CD4-positive, alpha-beta T cell treated with Interleukin-4 for 4 hours (primary cell): ENCODE results near the gene UBE2E1.
"Not testable (repeated sequence)": the region's sequence is repeated elsewhere in the genome, so short reads cannot be mapped to it uniquely, and the experiment has no call there.

ENCODE experiments used
- DNase-seq: peaks from one replicate; pipeline ENCODE4 v3.0.0-alpha.2; 2020

Gene UBE2E1

DNA sequence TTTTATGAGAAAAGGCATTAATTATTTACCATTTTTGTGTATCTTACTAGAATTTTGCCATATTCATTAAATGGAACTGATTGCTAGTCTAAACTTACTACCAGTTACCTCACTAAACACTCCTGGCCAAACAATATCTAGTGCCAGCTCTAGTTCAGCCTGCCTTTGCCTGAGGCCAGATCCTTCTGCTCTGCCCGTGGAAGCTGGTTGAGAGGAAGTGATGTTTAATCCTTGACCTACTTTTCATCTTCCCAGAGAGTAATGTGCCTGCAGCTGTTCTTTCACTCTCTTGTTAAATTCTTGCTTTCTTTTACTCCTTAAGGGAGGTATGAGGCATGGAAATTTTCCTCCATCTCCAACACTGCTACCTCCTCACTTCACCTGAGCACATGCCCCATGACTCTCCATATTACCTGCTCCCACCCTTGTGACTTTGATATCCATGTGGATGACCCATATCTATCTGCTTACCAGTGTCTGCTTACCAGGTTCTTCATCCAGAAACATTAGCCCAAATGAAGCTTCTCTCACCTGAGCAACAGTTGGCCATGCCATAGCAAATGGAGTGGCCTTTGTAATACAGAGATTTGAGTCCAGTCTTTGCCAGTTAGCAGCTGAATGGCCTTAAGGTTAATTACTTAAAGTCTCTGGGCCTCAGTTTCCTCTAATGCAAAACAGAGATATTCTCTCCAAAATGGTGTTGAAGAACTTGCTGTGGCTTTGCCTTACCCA lies 53.4 kb downstream of the UBE2E1 start:
- no peak for DNase-seq

GRCh38 chr3:23859839-23860382 lies 54.2 kb downstream of the UBE2E1 start:
- DNase-seq: no peak

DNA sequence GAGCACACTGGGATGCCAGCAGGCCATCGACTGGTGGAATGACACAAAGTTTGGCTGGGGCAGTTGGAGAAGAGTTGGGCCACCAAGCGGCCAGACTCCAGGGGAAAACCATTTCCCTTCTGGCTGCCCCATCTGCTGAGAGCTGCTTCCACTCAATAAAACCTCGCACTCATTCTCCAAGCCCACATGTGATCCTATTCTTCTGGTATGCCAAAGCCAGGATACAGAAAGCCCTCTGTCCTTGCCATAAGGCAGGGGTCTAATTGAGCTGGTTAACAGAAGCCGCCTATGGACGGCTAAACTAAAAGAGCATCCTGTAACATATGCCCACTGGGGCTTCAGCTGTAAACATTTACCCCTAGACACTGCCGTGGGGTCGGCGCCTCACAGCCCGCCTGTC lies 55.9 kb downstream of the UBE2E1 start:
- no peak for DNase-seq

DNA sequence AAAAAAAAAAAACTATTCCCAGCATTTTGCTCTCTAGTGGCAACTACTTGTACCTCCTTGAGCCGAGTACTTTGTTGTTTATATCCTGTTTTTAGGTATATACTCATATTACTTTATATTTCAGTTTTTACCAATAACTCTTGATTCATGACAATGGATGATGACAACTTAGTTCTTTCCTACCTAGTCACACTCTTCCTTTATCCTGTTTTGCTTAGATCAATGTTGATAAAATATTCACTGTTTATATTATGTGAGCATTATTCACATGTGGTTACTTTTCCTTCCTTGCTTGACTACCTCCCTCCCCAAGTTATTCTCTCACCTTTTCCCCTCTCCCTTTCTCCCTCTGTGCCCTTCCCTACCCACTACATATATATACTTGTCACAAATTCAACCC lies 57.3 kb downstream of the UBE2E1 start:
- DNase-seq: no peak

DNA sequence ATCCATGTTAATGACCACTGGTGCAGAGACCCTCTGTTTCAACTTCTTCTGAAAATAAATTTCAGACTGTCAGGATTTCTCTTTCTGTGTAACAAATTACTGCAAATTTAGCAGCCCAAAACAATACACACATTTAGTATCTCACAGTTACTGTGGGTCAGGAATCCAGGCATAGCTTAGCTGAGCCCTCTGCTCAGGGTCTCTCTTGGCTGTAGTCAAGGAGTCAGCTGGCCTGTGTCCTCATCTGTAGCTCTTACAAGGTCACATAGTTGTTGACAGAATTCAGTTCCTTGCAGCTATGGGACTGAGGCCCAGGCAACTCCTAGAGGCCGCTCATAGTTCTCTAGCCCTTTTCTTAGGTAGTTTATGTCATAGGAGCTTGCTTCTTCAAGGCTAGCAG lies 59.2 kb downstream of the UBE2E1 start:
- DNase-seq: no peak

- no peak for DNase-seq
Observed at GRCh38 chr3:23865595-23866396, 60.0 kb downstream of the UBE2E1 start.

DNA sequence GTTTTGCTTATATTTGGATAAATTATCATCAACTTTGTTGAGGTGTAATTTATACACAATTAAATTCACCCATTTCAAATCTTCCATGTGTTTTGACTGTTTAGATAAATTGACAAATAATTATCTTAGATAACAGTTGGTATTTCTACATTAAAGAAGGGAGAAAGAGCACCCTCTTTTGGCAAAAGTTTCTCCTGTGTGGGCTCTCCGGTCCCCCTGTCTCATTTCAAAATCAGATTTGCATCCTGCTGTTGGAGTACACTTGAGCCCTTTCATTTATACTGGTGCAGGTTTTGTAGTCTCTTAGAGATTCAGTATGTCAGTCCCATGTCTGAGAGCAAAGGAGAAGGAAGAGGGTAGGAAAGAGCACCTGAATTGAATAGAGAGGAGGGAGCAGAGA lies 61.6 kb downstream of the UBE2E1 start:
- DNase-seq: no peak

DNA sequence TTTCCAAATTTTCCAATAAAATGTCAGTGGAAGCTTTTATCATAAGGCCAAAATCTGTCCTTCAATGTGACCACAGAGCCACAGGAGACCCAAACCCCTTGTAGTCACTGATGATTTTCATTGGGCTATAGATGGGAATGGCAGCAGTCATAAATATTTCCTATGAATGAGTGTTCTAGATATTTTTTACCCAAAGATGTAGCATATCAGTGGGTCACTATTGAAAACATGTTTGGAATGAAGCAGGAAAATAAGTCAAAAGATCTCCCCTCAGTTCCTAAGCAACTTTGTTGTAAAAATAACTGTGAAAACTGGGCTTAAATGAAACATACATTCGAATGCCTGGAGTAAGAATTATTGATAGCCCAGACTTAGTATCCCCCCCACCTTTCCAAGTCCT lies 62.1 kb downstream of the UBE2E1 start:
- no peak for DNase-seq

DNA sequence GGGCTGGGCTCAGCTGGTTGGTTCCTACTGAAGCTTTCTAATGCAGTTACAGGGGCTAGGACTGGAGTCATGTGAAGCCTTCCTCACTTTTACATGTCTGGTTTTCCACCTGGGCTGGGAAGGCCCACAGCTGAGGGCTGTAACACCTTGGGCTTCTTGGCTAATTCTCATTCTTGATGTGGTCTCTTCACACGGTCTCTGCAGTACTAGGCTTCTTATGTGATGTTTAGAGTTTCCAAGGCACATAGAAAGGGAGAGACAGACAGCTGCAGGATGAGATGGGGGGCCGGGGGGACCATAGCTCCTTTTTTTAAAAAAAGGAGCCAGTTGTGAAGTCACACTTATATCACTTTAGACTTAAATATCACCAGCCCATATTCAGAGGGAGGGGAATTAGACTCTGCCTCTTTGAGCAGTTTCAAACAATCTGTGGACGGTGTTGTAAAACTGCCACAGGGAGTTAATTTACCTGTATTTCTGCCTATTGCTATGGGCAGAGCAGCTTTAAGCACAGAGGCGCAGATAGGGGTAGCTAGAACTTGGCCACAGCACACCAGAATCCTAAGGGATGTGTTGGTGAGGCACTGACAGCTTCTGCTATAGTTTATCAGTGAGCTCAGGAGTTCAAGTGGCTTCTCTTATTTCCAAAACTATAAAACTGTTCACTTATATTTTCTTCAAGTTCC lies 64.4 kb downstream of the UBE2E1 start:
- no peak for DNase-seq

- DNase-seq: not testable (repeated sequence)
Observed at GRCh38 chr3:23870663-23871043, 64.9 kb downstream of the UBE2E1 start.

DNA sequence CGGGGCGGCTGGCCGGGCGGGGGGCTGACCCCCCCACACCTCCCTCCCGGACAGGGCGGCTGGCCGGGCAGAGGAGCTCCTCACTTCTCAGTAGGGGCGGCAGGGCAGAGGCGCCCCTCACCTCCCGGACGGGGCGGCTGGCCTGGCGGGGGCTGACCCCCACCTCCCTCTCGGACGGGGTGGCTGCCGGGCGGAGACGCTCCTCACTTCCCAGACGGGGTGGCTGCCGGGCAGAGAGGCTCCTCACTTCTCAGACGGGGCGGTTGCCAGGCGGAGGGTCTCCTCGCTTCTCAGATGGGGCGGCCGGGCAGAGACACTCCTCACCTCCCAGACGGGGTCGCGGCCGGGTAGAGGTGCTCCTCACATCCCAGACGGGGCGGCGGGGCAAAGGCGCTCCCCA lies 65.6 kb downstream of the UBE2E1 start:
- DNase-seq: not testable (repeated sequence)

- DNase-seq: no peak
Observed at GRCh38 chr3:23872330-23872729, 66.6 kb downstream of the UBE2E1 start.

DNA sequence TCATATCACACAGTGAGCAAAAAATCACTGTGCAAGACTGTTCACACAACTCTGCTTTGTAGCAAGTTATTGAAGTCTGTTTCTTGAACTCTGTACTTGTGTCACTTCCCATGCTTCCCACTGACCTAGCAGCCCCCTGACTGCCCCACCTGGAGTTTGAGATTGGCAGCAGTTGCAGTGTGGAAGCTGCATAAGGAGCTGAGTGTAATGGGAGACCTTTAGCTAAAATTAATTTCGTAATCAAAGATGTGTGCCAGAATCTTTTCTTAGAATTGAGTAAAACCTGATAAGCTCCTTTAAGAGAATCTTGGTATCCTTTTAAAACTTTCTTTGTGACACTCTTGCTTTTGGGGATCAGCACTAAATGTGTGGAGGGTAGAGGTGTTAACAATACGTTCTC lies 68.2 kb downstream of the UBE2E1 start:
- no peak for DNase-seq

- DNase-seq: no peak
Observed at GRCh38 chr3:23874359-23875112, 68.8 kb downstream of the UBE2E1 start.

DNA sequence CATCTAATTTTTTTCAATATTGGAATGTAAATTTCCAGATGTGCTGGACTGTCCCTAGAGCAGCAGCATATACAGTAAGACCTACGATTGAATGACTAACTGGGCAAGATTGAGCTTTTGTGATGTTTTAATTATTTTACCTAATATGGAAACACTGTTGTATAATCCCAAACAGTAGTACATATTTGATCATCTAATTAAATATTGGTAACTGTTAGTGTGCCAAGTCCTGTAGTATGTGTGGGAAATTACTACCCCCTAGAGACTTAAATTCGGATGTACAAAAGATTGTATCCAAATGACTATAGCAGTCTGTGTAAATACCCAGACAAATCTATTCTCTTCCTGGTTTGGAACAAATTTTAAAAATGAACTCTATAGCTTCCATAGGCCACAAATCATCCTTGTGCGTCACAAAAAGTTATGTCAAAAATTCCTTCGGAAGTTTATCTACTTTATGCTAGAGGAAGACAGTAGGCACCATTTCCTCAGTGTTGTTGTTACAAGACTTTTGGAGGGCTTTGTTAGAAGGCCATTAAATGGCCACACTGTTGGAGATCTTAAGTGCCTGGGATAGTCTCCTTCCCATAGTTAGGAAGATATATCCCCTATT lies 69.5 kb downstream of the UBE2E1 start:
- DNase-seq: no peak

DNA sequence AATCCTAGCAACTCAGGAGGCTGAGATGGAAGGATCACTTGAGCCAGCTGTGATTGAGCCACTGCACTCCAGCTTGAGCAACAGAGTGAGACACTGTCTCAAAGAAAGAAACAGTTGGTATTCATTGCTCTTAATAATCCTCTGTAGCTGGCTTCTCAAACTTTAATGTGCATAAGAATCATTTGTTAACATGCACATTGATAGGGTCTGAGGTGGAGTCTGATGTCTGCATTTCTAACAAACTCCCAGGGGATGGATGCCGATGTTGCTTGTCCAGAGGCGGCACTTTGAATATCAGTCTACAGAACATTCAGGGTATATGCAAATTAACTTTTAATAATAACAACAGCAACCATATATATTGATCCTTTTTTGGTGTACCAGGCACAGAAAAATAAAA lies 71.2 kb downstream of the UBE2E1 start:
- DNase-seq: no peak

DNA sequence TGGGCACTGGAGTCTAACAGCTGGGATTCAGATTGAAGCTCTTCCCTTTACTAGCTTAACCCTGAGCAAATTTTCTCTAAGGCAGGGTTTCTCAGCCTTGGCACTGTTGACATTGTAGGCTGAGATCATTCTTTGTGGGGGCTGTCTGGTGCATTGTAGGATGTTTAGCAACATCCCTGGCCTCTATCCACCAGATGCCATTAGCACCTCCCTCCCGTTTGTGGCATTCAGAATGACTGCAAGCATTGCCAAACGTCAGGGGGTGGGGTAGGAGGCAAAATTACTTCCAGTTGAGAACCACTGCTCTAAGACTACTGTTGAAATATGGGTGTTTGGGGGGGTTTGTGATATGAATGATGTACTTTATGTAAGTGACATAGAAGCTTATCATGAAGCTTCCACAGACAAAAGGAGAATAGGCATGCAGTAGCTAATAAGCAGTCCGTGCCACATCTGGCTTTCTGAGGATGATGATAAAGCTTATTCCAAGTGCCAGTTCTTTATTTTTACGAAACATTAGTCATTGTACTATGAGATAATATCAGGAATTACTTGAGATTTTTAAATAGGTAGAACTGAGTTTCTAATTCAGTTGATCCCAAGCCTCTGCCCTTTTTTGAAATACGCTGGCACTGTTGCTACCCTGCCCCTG lies 71.7 kb downstream of the UBE2E1 start:
- DNase-seq: no peak

DNA sequence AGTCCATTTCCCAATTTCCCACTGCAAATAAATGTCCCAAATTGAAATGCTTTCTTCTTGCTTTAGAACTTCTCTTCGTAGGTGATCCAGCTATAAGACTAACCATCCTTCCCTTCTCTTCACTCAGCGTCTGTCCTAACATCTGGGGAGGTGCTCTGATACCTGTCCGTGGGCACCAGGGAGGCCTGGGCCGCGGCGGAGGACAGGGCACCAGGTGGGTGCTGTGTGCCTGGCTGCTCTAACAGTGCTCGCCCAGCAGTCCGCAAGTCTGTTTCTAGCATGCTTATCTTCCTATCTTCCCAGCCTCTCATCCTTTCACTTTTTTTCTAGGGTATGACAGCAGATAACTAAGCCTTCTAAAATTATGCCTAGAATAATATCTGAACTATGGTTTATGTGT lies 73.7 kb downstream of the UBE2E1 start:
- no peak for DNase-seq

DNA sequence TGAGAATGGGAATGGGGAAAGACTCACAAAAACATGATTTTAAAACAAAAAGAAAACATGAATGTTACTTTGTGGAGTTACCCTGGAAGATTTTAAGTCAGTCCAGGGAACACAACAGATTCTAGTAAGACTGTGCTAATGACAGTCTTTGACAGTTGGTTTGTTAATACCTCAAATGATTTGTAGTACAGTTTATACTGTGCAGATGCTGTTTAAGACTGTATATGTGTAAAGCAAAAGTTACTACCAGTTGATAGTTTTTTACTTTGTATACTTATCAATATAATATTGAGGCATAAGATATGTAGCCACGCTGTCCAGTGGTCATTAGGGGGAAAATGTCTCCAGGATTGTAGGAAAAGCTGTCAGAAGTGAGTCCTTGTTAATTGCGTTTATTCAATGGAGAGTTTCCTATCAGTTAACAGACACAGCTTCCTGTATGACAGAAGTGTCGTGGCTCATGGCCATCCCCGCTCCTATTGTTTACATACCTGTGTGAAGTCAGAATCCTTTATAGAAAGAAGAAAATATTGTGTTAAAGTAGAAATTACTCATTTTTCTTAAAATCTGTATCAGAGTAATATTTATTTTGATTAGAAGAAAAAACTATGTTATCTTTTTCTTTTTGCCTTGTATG lies 75.1 kb downstream of the UBE2E1 start:
- DNase-seq: no peak

DNA sequence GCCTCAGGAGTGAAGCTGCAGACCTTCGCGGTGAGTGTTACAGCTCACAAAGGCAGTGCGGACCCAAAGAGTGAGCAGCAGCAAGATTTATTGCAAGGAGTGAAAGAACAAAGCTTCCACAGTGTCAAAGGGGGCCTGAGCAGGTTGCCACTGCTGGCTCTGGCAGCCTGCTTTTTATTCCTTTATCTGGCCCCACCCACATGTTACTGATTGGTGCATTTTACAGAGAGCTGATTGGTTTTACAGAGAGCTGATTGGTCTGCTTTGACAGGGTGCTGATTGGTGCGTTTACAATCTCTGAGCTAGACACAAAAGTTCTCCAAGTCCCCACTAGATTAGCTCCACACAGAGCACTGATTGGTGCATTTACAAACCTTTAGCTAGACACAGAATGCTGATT lies 76.2 kb downstream of the UBE2E1 start:
- not testable (repeated sequence) for DNase-seq

- DNase-seq: no peak
Observed at GRCh38 chr3:23882487-23882918, 76.7 kb downstream of the UBE2E1 start.
